HepG2 (cell line): ENCODE results near the gene CSTPP1. TPM values are rescaled to one million over a fixed set of nuclear protein-coding genes. Genes with fewer than 3 reads are reported as not detected.
A peak's percentile ranks its signal among the peaks of the same experiment; 100 is the strongest.

ENCODE experiments used
- AKAP8 ChIP-seq: sonication (generic); formaldehyde crosslinking; IDR thresholded peaks from 2 replicates; pipeline ENCODE4 v1.5.1; 2020; ENCODE audit warnings: mild to moderate bottlenecking, missing genetic modification reagents
- HDAC6 ChIP-seq: fragments of 200-600 bp; sonication (generic); IDR thresholded peaks from 2 replicates; pipeline ENCODE4 v1.7.0; 2017; ENCODE audit warnings: mild to moderate bottlenecking, antibody characterized with exemption, low read length, low read depth
- MLX ChIP-seq: IDR thresholded peaks from 2 replicates; pipeline ENCODE4 v1.6.1; 2016
- NFYB ChIP-seq: sonication (generic); formaldehyde crosslinking; IDR thresholded peaks from 2 replicates; pipeline ENCODE4 v1.4.0; 2020; ENCODE audit warnings: missing genetic modification reagents
- ONECUT2 ChIP-seq: sonication (generic); formaldehyde crosslinking; IDR thresholded peaks from 2 replicates; pipeline ENCODE4 v1.4.0; 2020; ENCODE audit warnings: missing genetic modification reagents
- SAP130 ChIP-seq: IDR thresholded peaks from 2 replicates; pipeline ENCODE4 v1.6.1; 2016; ENCODE audit warnings: low read depth
- ZGPAT ChIP-seq: IDR thresholded peaks from 2 replicates; pipeline ENCODE4 v1.6.1; 2016; ENCODE audit warnings: mild to moderate bottlenecking
- ZNF12 ChIP-seq: sonication (generic); formaldehyde crosslinking; IDR thresholded peaks from 2 replicates; pipeline ENCODE4 v1.5.0; 2020; ENCODE audit warnings: missing genetic modification reagents
- ZNF20 ChIP-seq: sonication (generic); formaldehyde crosslinking; IDR thresholded peaks from 2 replicates; pipeline ENCODE4 v1.4.0; 2020; ENCODE audit warnings: mild to moderate bottlenecking, moderate library complexity, missing genetic modification reagents
- ZNF225 ChIP-seq: sonication (generic); formaldehyde crosslinking; IDR thresholded peaks from 2 replicates; pipeline ENCODE4 v1.4.0; 2020; ENCODE audit warnings: mild to moderate bottlenecking, missing genetic modification reagents
- ZNF350 ChIP-seq: sonication (generic); formaldehyde crosslinking; IDR thresholded peaks from 2 replicates; pipeline ENCODE4 v1.4.0; 2020; ENCODE audit warnings: mild to moderate bottlenecking, low read depth, missing genetic modification reagents, borderline replicate concordance
- ZNF446 ChIP-seq: sonication (generic); formaldehyde crosslinking; IDR thresholded peaks from 2 replicates; pipeline ENCODE4 v1.5.0; 2020; ENCODE audit warnings: mild to moderate bottlenecking, missing genetic modification reagents
- polyA plus RNA-seq, 8 experiments: library from polyadenylated mRNA; depleted of rRNA in 3 of 8; stranded (reverse) in 7 of 8; unstranded in 1 of 8; fragments of >200 nt; fragmentation: Illumina TruSeq in 4 of 8; extraction: Trizol in 4 of 8; gene quantifications; 2 replicates each; pipeline versions ENCODE4 v1.2.1 to v1.2.3, GENCODE V29; 2011 to 2016; ENCODE audit warnings: low read depth in 4 of 8, missing spikeins in 1 of 8, mixed read lengths in 1 of 8; ENCODE audit not compliant: insufficient read depth in 1 of 8
- total RNA-seq, 5 experiments: library from RNA; depleted of rRNA; stranded (reverse); fragments of >200 nt; fragmentation: Illumina TruSeq; extraction: Trizol; gene quantifications; 2 replicates each; pipeline ENCODE4 v1.2.3, GENCODE V29; 2016; ENCODE audit warnings: low read depth in 1 of 5
- TF ChIP-seq, protein P1 (sequence below): sonication (generic); formaldehyde crosslinking; IDR thresholded peaks from 2 replicates; pipeline ENCODE4 v1.4.0; 2020; ENCODE audit warnings: missing genetic modification reagents
- TF ChIP-seq, protein P2 (sequence below): sonication (generic); formaldehyde crosslinking; IDR thresholded peaks from 2 replicates; pipeline ENCODE4 v1.4.0; 2020; ENCODE audit warnings: low read depth, mild to moderate bottlenecking, missing genetic modification reagents
- TF ChIP-seq, protein P3 (sequence below): sonication (generic); formaldehyde crosslinking; IDR thresholded peaks from 2 replicates; pipeline ENCODE4 v1.4.0; 2020; ENCODE audit warnings: missing genetic modification reagents
- TF ChIP-seq, protein P4 (sequence below): sonication (generic); formaldehyde crosslinking; IDR thresholded peaks from 2 replicates; pipeline ENCODE4 v1.4.0; 2020; ENCODE audit warnings: missing genetic modification reagents

CSTPP1 gene
- total and polyA plus RNA-seq, 2 of the 13 experiments (the other 11 are each of a cell fraction or from before 2014, with no cell fraction given), result 12.3 to 14.6 TPM

DNA sequence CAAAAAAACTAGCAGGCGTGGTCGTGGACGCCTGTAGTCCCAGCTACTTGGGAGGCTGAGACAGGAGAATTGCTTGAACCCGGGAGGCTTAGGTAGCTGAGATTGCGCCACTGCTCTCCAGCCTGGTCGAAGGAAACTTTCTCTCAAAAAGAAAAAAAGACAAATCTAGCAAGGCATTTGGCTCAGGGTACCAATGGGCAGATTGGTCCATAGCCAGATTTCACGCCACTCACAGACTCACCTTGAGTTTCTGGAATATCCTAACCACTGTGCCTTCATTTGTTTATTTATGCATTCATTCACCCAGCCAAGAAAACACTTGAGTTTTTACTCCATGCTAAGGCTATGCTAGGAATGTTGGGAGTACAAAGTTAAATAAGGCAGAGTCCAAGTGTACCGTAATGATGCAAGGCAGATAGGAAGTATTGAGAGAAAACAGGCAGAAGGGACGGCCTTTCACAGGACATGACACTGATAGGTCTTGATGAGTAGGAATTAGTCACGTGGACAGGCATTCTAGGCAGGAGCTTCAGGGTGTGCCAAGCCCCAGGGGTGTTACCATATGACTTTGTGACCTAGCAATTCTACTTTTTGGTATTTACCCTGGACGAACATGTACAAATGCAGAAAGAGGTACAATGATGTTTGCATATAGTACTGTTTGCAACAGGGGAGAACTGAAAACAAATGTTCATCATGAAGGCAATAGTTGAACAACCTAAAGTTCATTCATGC, 252.7 kb downstream of the CSTPP1 start (continued):
- TF ChIP-seq, protein P1, sequence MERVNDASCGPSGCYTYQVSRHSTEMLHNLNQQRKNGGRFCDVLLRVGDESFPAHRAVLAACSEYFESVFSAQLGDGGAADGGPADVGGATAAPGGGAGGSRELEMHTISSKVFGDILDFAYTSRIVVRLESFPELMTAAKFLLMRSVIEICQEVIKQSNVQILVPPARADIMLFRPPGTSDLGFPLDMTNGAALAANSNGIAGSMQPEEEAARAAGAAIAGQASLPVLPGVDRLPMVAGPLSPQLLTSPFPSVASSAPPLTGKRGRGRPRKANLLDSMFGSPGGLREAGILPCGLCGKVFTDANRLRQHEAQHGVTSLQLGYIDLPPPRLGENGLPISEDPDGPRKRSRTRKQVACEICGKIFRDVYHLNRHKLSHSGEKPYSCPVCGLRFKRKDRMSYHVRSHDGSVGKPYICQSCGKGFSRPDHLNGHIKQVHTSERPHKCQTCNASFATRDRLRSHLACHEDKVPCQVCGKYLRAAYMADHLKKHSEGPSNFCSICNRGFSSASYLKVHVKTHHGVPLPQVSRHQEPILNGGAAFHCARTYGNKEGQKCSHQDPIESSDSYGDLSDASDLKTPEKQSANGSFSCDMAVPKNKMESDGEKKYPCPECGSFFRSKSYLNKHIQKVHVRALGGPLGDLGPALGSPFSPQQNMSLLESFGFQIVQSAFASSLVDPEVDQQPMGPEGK, result peak; percentile 61
- no peak for TF ChIP-seq ZNF20 (CRISPR knock-in tag)
- 0 out of 2 replicates have a peak, but pooled peaks have one; percentile 44 for TF ChIP-seq ZNF350
- peak; percentile 63; the same call in 1 of the 2 replicates for TF ChIP-seq ZNF12 (CRISPR knock-in tag)
- peak; percentile 94 for TF ChIP-seq ZGPAT (CRISPR knock-in tag)
- peak; percentile 78 for TF ChIP-seq MLX (CRISPR knock-in tag)
- TF ChIP-seq ZNF225, result no peak
- TF ChIP-seq SAP130 (CRISPR knock-in tag), result peak; percentile 94
- TF ChIP-seq, protein P2, sequence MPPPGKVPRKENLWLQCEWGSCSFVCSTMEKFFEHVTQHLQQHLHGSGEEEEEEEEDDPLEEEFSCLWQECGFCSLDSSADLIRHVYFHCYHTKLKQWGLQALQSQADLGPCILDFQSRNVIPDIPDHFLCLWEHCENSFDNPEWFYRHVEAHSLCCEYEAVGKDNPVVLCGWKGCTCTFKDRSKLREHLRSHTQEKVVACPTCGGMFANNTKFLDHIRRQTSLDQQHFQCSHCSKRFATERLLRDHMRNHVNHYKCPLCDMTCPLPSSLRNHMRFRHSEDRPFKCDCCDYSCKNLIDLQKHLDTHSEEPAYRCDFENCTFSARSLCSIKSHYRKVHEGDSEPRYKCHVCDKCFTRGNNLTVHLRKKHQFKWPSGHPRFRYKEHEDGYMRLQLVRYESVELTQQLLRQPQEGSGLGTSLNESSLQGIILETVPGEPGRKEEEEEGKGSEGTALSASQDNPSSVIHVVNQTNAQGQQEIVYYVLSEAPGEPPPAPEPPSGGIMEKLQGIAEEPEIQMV (CRISPR knock-in tag), result no peak
- TF ChIP-seq ZNF446 (CRISPR knock-in tag), result no peak
- TF ChIP-seq, protein P3, sequence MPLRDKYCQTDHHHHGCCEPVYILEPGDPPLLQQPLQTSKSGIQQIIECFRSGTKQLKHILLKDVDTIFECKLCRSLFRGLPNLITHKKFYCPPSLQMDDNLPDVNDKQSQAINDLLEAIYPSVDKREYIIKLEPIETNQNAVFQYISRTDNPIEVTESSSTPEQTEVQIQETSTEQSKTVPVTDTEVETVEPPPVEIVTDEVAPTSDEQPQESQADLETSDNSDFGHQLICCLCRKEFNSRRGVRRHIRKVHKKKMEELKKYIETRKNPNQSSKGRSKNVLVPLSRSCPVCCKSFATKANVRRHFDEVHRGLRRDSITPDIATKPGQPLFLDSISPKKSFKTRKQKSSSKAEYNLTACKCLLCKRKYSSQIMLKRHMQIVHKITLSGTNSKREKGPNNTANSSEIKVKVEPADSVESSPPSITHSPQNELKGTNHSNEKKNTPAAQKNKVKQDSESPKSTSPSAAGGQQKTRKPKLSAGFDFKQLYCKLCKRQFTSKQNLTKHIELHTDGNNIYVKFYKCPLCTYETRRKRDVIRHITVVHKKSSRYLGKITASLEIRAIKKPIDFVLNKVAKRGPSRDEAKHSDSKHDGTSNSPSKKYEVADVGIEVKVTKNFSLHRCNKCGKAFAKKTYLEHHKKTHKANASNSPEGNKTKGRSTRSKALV, result 0 out of 2 replicates have a peak, but pooled peaks have one; percentile 25
- TF ChIP-seq, protein P4, sequence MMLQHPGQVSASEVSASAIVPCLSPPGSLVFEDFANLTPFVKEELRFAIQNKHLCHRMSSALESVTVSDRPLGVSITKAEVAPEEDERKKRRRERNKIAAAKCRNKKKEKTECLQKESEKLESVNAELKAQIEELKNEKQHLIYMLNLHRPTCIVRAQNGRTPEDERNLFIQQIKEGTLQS (CRISPR knock-in tag), result peak; percentile 99
- TF ChIP-seq ONECUT2 (CRISPR knock-in tag), result no peak
- TF ChIP-seq AKAP8 (CRISPR knock-in tag), result peak; percentile 80; the same call in 1 of the 2 replicates
- TF ChIP-seq NFYB (CRISPR knock-in tag), result peak; percentile 9; the same call in 1 of the 2 replicates
- TF ChIP-seq HDAC6, result no peak
